Measurements from ENCODE around the gene FHOD3. TPM values are rescaled to one million over a fixed set of nuclear protein-coding genes. Genes with fewer than 3 reads are reported as not detected.
A peak's percentile ranks its signal among the peaks of the same experiment; 100 is the strongest.

FHOD3 gene
- total RNA-seq, 2 donors from 2014 or later: 66.0 to 114 TPM

GRCh38 chr18:36658611-36659010 lies 361.1 kb downstream of the FHOD3 start:
- Histone ChIP-seq H3K9me3 (no peaks in the 10 kb centered on the region), H3K4me1 (peaks cover 0 to 4% of the 10 kb centered on the region in 2 donors), H3K4me3 (no peak overlapping the region), H3K36me3 (no peaks in the 10 kb centered on the region), H3K27ac (no peak overlapping the region), H3K27me3 (no peaks in the 10 kb centered on the region)
- no peak for TF ChIP-seq CTCF (IDR thresholded peaks at IDR 0.05)
- no peak for DNase-seq (ENCODE audit: low spot score)

GRCh38 chr18:36660311-36660710 lies 362.8 kb downstream of the FHOD3 start:
- H3K27ac ChIP-seq: no peak overlapping the region
- no peak for DNase-seq (ENCODE audit: low spot score)
- H3K4me1 ChIP-seq: peaks cover 0 to 1% of the 10 kb centered on the region in 2 donors
- H3K27me3 ChIP-seq: no peaks in the 10 kb centered on the region
- H3K4me3 ChIP-seq: no peak overlapping the region
- H3K9me3 ChIP-seq: no peaks in the 10 kb centered on the region
- H3K36me3 ChIP-seq: no peaks in the 10 kb centered on the region
- no peak for TF ChIP-seq CTCF (IDR thresholded peaks at IDR 0.05)

GRCh38 chr18:36661999-36662398 lies 364.5 kb downstream of the FHOD3 start:
- TF ChIP-seq CTCF (IDR thresholded peaks at IDR 0.05): peak in 1 of 2 donors; percentile 46
- Histone ChIP-seq H3K4me1 (no peaks in the 10 kb centered on the region), H3K9me3 (no peaks in the 10 kb centered on the region), H3K4me3 (no peak overlapping the region), H3K36me3 (no peaks in the 10 kb centered on the region), H3K27ac (no peak overlapping the region), H3K27me3 (no peaks in the 10 kb centered on the region)
- DNase-seq (ENCODE audit: low spot score): no peak

GRCh38 chr18:36663312-36663711 lies 365.8 kb downstream of the FHOD3 start:
- Histone ChIP-seq H3K36me3 (no peaks in the 10 kb centered on the region), H3K4me3 (no peak overlapping the region), H3K27me3 (no peaks in the 10 kb centered on the region), H3K9me3 (no peaks in the 10 kb centered on the region), H3K4me1 (no peaks in the 10 kb centered on the region), H3K27ac (no peak overlapping the region)
- TF ChIP-seq CTCF (IDR thresholded peaks at IDR 0.05): no peak
- no peak for DNase-seq (ENCODE audit: low spot score)

- H3K4me3 ChIP-seq: no peak overlapping the region
- TF ChIP-seq CTCF (IDR thresholded peaks at IDR 0.05): no peak
- no peaks in the 10 kb centered on the region for H3K4me1 ChIP-seq
- no peaks in the 10 kb centered on the region for H3K9me3 ChIP-seq
- no peaks in the 10 kb centered on the region for H3K36me3 ChIP-seq
- H3K27ac ChIP-seq: no peak overlapping the region
- no peaks in the 10 kb centered on the region for H3K27me3 ChIP-seq
- DNase-seq (ENCODE audit: low spot score): no peak
Observed at GRCh38 chr18:36665952-36666351, 368.4 kb downstream of the FHOD3 start.

GRCh38 chr18:36667811-36668210 lies 370.3 kb downstream of the FHOD3 start:
- H3K9me3 ChIP-seq: no peaks in the 10 kb centered on the region
- no peak overlapping the region for H3K27ac ChIP-seq
- H3K4me3 ChIP-seq: no peak overlapping the region
- H3K27me3 ChIP-seq: no peaks in the 10 kb centered on the region
- DNase-seq (ENCODE audit: low spot score): no peak
- no peaks in the 10 kb centered on the region for H3K4me1 ChIP-seq
- TF ChIP-seq CTCF (IDR thresholded peaks at IDR 0.05): no peak
- no peaks in the 10 kb centered on the region for H3K36me3 ChIP-seq

Data from right atrium auricular region (tissue), 2 donors.